SU-DHL-6 (cell line): Measurements from ENCODE around the gene DEFB131B.
"Not testable (repeated sequence)": the region's sequence is repeated elsewhere in the genome, so short reads cannot be mapped to it uniquely, and the experiment has no call there.

ENCODE experiments used
- H2AFZ ChIP-seq: fragments of 200-600 bp; sonication (generic); 2 replicates; pipeline ENCODE4 v1.6.1; 2014; ENCODE audit warnings: low read depth, mild to moderate bottlenecking, moderate library complexity, mixed read lengths, antibody characterized with exemption, low read length; ENCODE audit not compliant: severe bottlenecking
- H3F3A ChIP-seq: fragments of 200-600 bp; shearing (Covaris generic); 2 replicates; pipeline ENCODE4 v1.6.0; 2016; ENCODE audit warnings: antibody characterized with exemption, mild to moderate bottlenecking; ENCODE audit not compliant: insufficient read depth
- H3K27ac ChIP-seq: fragments of 200-600 bp; sonication (generic); 2 replicates; pipeline ENCODE4 v1.5.1; 2016; ENCODE audit warnings: low read depth, mild to moderate bottlenecking, low read length, moderate library complexity, mixed read lengths
- H3K27me3 ChIP-seq: fragments of 200-600 bp; sonication (generic), shearing (Covaris generic); 2 replicates; pipeline ENCODE4 v1.6.0; 2014; ENCODE audit warnings: mild to moderate bottlenecking, low read length
- H3K36me3 ChIP-seq: fragments of 200-600 bp; sonication (generic); 2 replicates; pipeline ENCODE4 v1.6.1; 2014; ENCODE audit warnings: mild to moderate bottlenecking, low read length, mixed read lengths
- H3K4me2 ChIP-seq: fragments of 300-600, 200-600 bp; shearing (Covaris generic), sonication (generic); 2 replicates; pipeline ENCODE4 v1.6.0; 2014; ENCODE audit warnings: low read length, low read depth, mild to moderate bottlenecking; ENCODE audit not compliant: poor library complexity, severe bottlenecking
- H3K4me3 ChIP-seq: fragments of 200-600 bp; sonication (generic); 2 replicates; pipeline ENCODE4 v1.5.1; 2014; ENCODE audit warnings: antibody characterized with exemption, low read length, mild to moderate bottlenecking, mixed read lengths; ENCODE audit not compliant: insufficient read depth, poor library complexity, severe bottlenecking
- H3K79me2 ChIP-seq: fragments of 200-600 bp; sonication (generic); 2 replicates; pipeline ENCODE4 v1.6.1; 2014; ENCODE audit warnings: mild to moderate bottlenecking, low read length, moderate library complexity; ENCODE audit not compliant: insufficient read depth
- H3K9ac ChIP-seq: fragments of 200-600 bp; sonication (generic); 2 replicates; pipeline ENCODE4 v1.7.0; 2014; ENCODE audit warnings: mild to moderate bottlenecking, low read length
- H3K9me2 ChIP-seq: fragments of 200-600 bp; sonication (generic); replicated peaks from 2 replicates; pipeline ENCODE4 v1.6.1; 2014; ENCODE audit warnings: low read length; ENCODE audit not compliant: insufficient read depth
- H3K9me3 ChIP-seq: fragments of 200-600 bp; sonication (generic); 2 replicates; pipeline ENCODE4 v1.6.1; 2014; ENCODE audit warnings: low read length, mixed read lengths; ENCODE audit not compliant: insufficient read depth
- H4K20me1 ChIP-seq: fragments of 200-600 bp; sonication (generic); 2 replicates; pipeline ENCODE4 v1.6.1; 2014; ENCODE audit warnings: low read depth, mild to moderate bottlenecking, antibody characterized with exemption, low read length, moderate library complexity, mixed read lengths
- CTCF ChIP-seq: fragments of 200-600 bp; sonication (generic); IDR thresholded peaks from one replicate; pipeline ENCODE4 v1.5.1; 2017; ENCODE audit warnings: antibody characterized with exemption, mild to moderate bottlenecking, low read length, moderate library complexity; ENCODE audit not compliant: insufficient read depth, poor library complexity, severe bottlenecking
- EZH2phosphoT487 ChIP-seq: fragments of 200-600 bp; sonication (generic), shearing (Covaris generic); conservative IDR thresholded peaks from 2 replicates; pipeline ENCODE4 v1.6.1; 2018; ENCODE audit warnings: mild to moderate bottlenecking, antibody characterized with exemption, low read length, moderate library complexity, mixed read lengths

The DEFB131B gene

GRCh38 chr11:71908218-71908617 is 30.0 kb downstream of the DEFB131B start:
- H3K36me3 ChIP-seq: no peaks in the 10 kb centered on the region
- H2AFZ ChIP-seq: no peak overlapping the region
- no peaks in the 10 kb centered on the region for H3K79me2 ChIP-seq
- no peak for TF ChIP-seq EZH2phosphoT487
- no peak for TF ChIP-seq CTCF
- no peak overlapping the region for H3K27ac ChIP-seq
- H3K9ac ChIP-seq: no peak overlapping the region
- no peaks in the 10 kb centered on the region for H3K9me3 ChIP-seq
- no peaks in the 10 kb centered on the region for H3F3A ChIP-seq
- no peak overlapping the region for H3K4me3 ChIP-seq
- no peaks in the 10 kb centered on the region for H3K27me3 ChIP-seq
- H4K20me1 ChIP-seq: no peaks in the 10 kb centered on the region
- no peak overlapping the region for H3K4me2 ChIP-seq
- no peaks in the 10 kb centered on the region for H3K9me2 ChIP-seq

GRCh38 chr11:71910775-71911174 is 32.5 kb downstream of the DEFB131B start:
- H3K4me2 ChIP-seq, H3K27ac ChIP-seq, H2AFZ ChIP-seq, H3K9me2 ChIP-seq, H3K27me3 ChIP-seq, H3K79me2 ChIP-seq, H3K4me3 ChIP-seq, H3F3A ChIP-seq, H3K9ac ChIP-seq, H3K9me3 ChIP-seq, H3K36me3 ChIP-seq, H4K20me1 ChIP-seq: not testable (repeated sequence)

GRCh38 chr11:71911321-71911985 is 33.2 kb downstream of the DEFB131B start:
- not testable (repeated sequence) for H3K36me3 ChIP-seq, H3K27ac ChIP-seq, H3K9ac ChIP-seq, H4K20me1 ChIP-seq, H3K79me2 ChIP-seq, H3K4me2 ChIP-seq, H3K27me3 ChIP-seq, H3F3A ChIP-seq, H3K9me3 ChIP-seq, H2AFZ ChIP-seq, H3K9me2 ChIP-seq, H3K4me3 ChIP-seq

GRCh38 chr11:71911986-71912340 is 33.7 kb downstream of the DEFB131B start:
- not testable (repeated sequence) for H3K79me2 ChIP-seq, H3F3A ChIP-seq, H3K27me3 ChIP-seq, H3K9me2 ChIP-seq, H2AFZ ChIP-seq, H4K20me1 ChIP-seq, H3K9me3 ChIP-seq, H3K9ac ChIP-seq, H3K4me2 ChIP-seq, H3K27ac ChIP-seq, H3K4me3 ChIP-seq, H3K36me3 ChIP-seq

GRCh38 chr11:71913756-71914526 is 35.7 kb downstream of the DEFB131B start:
- no peak overlapping the region for H2AFZ ChIP-seq
- no peak overlapping the region for H3K9ac ChIP-seq
- H3K9me3 ChIP-seq: no peaks in the 10 kb centered on the region
- peaks cover 6% of the 10 kb centered on the region for H3K36me3 ChIP-seq
- no peaks in the 10 kb centered on the region for H3F3A ChIP-seq
- no peaks in the 10 kb centered on the region for H3K27me3 ChIP-seq
- H3K79me2 ChIP-seq: no peaks in the 10 kb centered on the region
- H3K9me2 ChIP-seq: no peaks in the 10 kb centered on the region
- H4K20me1 ChIP-seq: no peaks in the 10 kb centered on the region
- no peak overlapping the region for H3K4me2 ChIP-seq
- TF ChIP-seq EZH2phosphoT487 (no peak), CTCF (no peak)
- H3K4me3 ChIP-seq: no peak overlapping the region
- H3K27ac ChIP-seq: no peak overlapping the region
